ENCODE data around the gene SORCS3. TPM values are rescaled to one million over a fixed set of nuclear protein-coding genes. Genes with fewer than 3 reads are reported as not detected.

Gene SORCS3
- total RNA-seq, 4 donors from 2014 or later: 0.12 to 0.32 (median 0.15) TPM; not detected in 1

- TF ChIP-seq CTCF (IDR thresholded peaks at IDR 0.05) (no peak), POLR2A (IDR thresholded peaks at IDR 0.05) (no peak)
- no peak for DNase-seq (ENCODE audit: low spot score in 2 of 2)
- no peak overlapping the region for H3K4me3 ChIP-seq (ENCODE audit: low read depth, poor library complexity, severe bottlenecking)
- 18 to 20% methylated on average over 2 of the region's 2 CpGs for WGBS, 2 donors
- intact Hi-C loops (cut with DNase I; ENCODE audit: low total_unique reads): no loop called here
Measured at GRCh38 chr10:104835422-104835821, 194.3 kb downstream of the SORCS3 start.

- intact Hi-C loops (cut with DNase I; ENCODE audit: low total_unique reads): no loop called here
- 79 to 95% methylated on average over 3 of the region's 3 CpGs for WGBS, 2 donors
- DNase-seq (ENCODE audit: low spot score in 2 of 2): no peak
- TF ChIP-seq POLR2A (IDR thresholded peaks at IDR 0.05) (no peak), CTCF (IDR thresholded peaks at IDR 0.05) (no peak)
- no peak overlapping the region for H3K4me3 ChIP-seq (ENCODE audit: low read depth, poor library complexity, severe bottlenecking)
Measured at GRCh38 chr10:104842704-104843103, 201.6 kb downstream of the SORCS3 start.

- WGBS, 2 donors: 58 to 60% methylated on average over 3 of the region's 3 CpGs
- intact Hi-C loops (cut with DNase I; ENCODE audit: low total_unique reads): no loop called here
Measured at GRCh38 chr10:104844073-104844472, 203.0 kb downstream of the SORCS3 start.

GRCh38 chr10:104850023-104850422 lies 208.9 kb downstream of the SORCS3 start:
- H3K4me3 ChIP-seq (ENCODE audit: low read depth, poor library complexity, severe bottlenecking): no peak overlapping the region
- no peak for DNase-seq (ENCODE audit: low spot score in 2 of 2)
- intact Hi-C loops (cut with DNase I; ENCODE audit: low total_unique reads): loop anchor here (5.0 kb wide), 1 partner anchor 1667 kb away; no protein-coding TSS in a partner anchor
- WGBS, 2 donors: 72 to 77% methylated on average over 5 of the region's 5 CpGs
- TF ChIP-seq CTCF (IDR thresholded peaks at IDR 0.05) (no peak), POLR2A (IDR thresholded peaks at IDR 0.05) (no peak)

More at GRCh38 chr10:104844073-104844472, 203.0 kb downstream of the SORCS3 start:
- TF ChIP-seq CTCF (IDR thresholded peaks at IDR 0.05) (no peak), POLR2A (IDR thresholded peaks at IDR 0.05) (no peak)
- no peak for DNase-seq (ENCODE audit: low spot score in 2 of 2)
- H3K4me3 ChIP-seq (ENCODE audit: low read depth, poor library complexity, severe bottlenecking): no peak overlapping the region

- WGBS, 2 donors: 36 to 38% methylated on average over 6 of the region's 6 CpGs
- no peak for DNase-seq (ENCODE audit: low spot score in 2 of 2)
- TF ChIP-seq CTCF (IDR thresholded peaks at IDR 0.05): no peak
- no peak for TF ChIP-seq POLR2A (IDR thresholded peaks at IDR 0.05)
- no peak overlapping the region for H3K4me3 ChIP-seq (ENCODE audit: low read depth, poor library complexity, severe bottlenecking)
- intact Hi-C loops (cut with DNase I; ENCODE audit: low total_unique reads): loop anchor here (5.0 kb wide), 1 partner anchor 791 kb away; no protein-coding TSS in a partner anchor
Measured at GRCh38 chr10:104867966-104868598, 227.0 kb downstream of the SORCS3 start.

GRCh38 chr10:104872691-104873090 lies 231.6 kb downstream of the SORCS3 start:
- H3K4me3 ChIP-seq (ENCODE audit: low read depth, poor library complexity, severe bottlenecking): no peak overlapping the region
- intact Hi-C loops (cut with DNase I; ENCODE audit: low total_unique reads): no loop called here
- WGBS, 2 donors: 76 to 80% methylated on average over 2 of the region's 2 CpGs
- TF ChIP-seq CTCF (IDR thresholded peaks at IDR 0.05): no peak
- no peak for TF ChIP-seq POLR2A (IDR thresholded peaks at IDR 0.05)
- no peak for DNase-seq (ENCODE audit: low spot score in 2 of 2)

Data from lower leg skin (tissue), 4 donors.